ENCODE data around the gene IRF5. TPM values are rescaled to one million over a fixed set of nuclear protein-coding genes. Genes with fewer than 3 reads are reported as not detected.

Gene IRF5, protein sequence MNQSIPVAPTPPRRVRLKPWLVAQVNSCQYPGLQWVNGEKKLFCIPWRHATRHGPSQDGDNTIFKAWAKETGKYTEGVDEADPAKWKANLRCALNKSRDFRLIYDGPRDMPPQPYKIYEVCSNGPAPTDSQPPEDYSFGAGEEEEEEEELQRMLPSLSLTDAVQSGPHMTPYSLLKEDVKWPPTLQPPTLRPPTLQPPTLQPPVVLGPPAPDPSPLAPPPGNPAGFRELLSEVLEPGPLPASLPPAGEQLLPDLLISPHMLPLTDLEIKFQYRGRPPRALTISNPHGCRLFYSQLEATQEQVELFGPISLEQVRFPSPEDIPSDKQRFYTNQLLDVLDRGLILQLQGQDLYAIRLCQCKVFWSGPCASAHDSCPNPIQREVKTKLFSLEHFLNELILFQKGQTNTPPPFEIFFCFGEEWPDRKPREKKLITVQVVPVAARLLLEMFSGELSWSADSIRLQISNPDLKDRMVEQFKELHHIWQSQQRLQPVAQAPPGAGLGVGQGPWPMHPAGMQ
- total RNA-seq: 0.83 TPM in 1 of 2 replicates, not detected in the other

DNA sequence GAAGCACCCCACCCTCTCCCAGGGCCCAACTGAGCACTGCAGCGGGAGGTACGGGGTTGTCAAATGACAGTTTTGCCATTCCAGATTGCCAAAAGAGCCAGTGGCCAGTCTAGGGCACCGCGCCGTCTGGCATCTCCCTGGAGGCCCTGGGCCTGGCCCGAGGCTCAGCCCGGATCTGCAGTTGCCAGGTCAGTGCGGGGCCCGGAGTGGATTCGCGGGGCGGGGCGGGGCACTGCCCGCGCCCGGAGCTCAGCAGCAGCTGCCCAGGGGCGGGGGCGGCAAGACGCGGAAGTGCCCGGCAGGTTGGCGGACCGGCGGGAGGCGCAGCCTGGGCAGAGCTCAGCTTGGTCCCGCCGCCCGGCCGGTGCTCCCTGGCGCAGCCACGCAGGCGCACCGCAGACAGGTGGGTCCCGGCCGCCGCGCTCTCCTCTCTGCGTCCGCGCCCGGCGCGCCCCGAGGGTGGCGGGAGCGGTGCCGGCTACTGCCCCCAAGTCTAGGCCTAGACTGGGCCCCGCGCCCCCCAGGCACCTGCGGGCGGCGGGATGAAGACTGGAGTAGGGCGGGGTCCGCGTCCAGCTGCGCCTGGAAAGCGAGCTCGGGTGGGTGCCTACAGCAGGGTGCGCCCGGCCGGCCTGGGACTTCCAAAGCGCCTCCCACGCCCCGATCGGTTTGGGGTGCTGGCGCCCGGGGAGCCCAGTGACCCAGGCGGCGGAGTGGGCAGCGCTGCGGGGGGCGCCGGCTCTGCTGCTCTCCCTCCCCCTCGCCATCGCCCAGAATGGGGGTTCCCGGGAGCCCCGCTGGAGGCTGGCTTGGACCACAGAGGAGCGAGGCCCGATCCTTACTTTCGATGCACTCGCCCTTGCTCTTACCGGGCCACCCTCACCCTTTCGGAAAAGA is at the start of gene IRF5:
TSS of gene IRF5 (plus strand) at position 281 of the 897 bp plus-strand sequence. CDS start 4,155 bp downstream, outside the sequence.

DNA sequence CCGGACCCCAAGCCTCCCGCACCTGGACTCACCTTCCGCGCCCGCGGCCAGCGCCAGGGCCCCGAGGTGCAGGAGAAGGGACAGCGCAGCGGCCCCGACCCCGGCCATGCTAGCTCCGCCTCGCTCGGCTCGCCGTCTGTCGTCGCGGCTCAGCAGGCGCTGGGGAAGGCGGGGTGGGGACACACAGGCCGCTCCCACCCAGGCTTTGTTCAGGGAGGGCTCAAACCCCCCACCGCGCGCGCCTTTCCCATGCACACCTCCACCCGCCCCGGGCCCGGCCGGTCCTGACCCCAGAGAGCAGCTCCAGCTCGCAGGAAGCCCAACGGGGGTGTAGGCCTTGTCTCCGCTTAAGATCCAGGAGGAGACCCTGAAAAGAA is 27.2 kb upstream of the IRF5 start, which contains the start of gene KCP:
TSS of gene KCP (minus strand) at position 141 of the 377 bp plus-strand sequence. CDS start at position 108, 33 bp downstream.

Other genes with a start within 250 kb of the IRF5 start
- gene CALU, start 198.6 kb upstream of the IRF5 start, total RNA-seq: 765 and 1,135 TPM in 2 replicates
- not detected in 2 replicates for gene OPN1SW, start 162.1 kb upstream of the IRF5 start, total RNA-seq
- 11.1 and 15.6 TPM in 2 replicates for gene CCDC136, start 146.0 kb upstream of the IRF5 start, total RNA-seq
- gene FLNC, start 107.5 kb upstream of the IRF5 start, total RNA-seq: 265 and 462 TPM in 2 replicates
- 85.5 and 156 TPM in 2 replicates for gene ATP6V1F, start 75.1 kb upstream of the IRF5 start, total RNA-seq
- gene KCP, start 27.2 kb upstream of the IRF5 start, total RNA-seq: under 0.01 and 0.66 TPM in 2 replicates
- 73.6 and 77.1 TPM in 2 replicates for gene TNPO3, start 117.2 kb downstream of the IRF5 start, total RNA-seq
- 0.15 and 0.17 TPM in 2 replicates for gene TSPAN33, start 206.8 kb downstream of the IRF5 start, total RNA-seq